Tibial nerve (tissue), 4 donors: ENCODE data around the gene UBE2E1.

Experiments used
- CTCF ChIP-seq, 5 experiments: fragments of 200-600 bp in 3 of 5; fragments of 450-650 bp in 2 of 5; sonication (generic) in 3 of 5; IDR thresholded peaks; one replicate each; pipeline ENCODE4 v1.5.1; 2016 to 2019; ENCODE audit warnings: antibody characterized with exemption in 5 of 5, mild to moderate bottlenecking in 3 of 5, moderate library complexity in 2 of 5
- EP300 ChIP-seq, 2 donors: sonication (generic); formaldehyde crosslinking; IDR thresholded peaks; one replicate each; pipeline ENCODE4 v1.6.1; 2017; ENCODE audit warnings: antibody characterized with exemption in 2 of 2, mild to moderate bottlenecking in 1 of 2

- TF ChIP-seq CTCF (IDR thresholded peaks at IDR 0.05): no peak
- TF ChIP-seq EP300 (IDR thresholded peaks at IDR 0.05): no peak
Observed at GRCh38 chr3:23811919-23812318, 6.2 kb downstream of the UBE2E1 start.
